ENCODE measurements around the gene OLFML3.
"Not testable (repeated sequence)": the region's sequence is repeated elsewhere in the genome, so short reads cannot be mapped to it uniquely, and the experiment has no call there.

The OLFML3 gene, protein sequence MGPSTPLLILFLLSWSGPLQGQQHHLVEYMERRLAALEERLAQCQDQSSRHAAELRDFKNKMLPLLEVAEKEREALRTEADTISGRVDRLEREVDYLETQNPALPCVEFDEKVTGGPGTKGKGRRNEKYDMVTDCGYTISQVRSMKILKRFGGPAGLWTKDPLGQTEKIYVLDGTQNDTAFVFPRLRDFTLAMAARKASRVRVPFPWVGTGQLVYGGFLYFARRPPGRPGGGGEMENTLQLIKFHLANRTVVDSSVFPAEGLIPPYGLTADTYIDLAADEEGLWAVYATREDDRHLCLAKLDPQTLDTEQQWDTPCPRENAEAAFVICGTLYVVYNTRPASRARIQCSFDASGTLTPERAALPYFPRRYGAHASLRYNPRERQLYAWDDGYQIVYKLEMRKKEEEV

DNA sequence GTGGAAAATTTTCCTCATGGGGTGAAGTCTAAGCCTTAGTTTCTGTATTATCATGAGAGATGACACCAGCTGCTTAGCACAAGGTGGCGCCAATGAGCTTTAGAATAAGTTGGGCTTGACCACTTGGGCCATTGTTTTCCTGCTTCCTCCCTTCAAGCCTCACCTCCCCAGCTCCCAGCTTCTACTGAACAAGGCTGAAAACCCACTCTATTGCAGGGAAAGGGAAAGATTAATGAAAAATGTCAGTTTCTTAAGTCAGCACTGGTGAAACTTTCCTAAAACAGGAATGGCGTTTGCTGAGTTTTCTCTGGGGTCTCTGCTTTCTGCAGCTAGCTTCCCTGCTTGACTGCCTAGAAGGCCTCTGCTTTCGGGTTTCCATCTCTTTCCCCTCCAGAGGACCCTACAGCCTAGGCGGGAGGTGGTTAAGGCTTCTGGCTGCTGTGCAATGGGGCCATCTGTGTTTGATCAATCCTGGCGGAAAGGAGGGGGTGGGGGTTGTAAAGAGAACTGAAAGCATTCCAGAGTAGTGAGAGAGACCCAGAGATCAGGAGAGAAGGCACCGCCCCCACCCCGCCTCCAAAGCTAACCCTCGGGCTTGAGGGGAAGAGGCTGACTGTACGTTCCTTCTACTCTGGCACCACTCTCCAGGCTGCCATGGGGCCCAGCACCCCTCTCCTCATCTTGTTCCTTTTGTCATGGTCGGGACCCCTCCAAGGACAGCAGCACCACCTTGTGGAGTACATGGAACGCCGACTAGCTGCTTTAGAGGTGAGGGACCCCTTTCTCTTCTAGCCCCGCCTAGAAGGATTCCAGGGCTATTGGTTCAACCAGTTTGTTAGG lies at the start of gene OLFML3:
TSS of gene OLFML3 (plus strand) at position 612 of the 840 bp plus-strand sequence. CDS start at position 655, 43 bp downstream.
- DNase-seq = peak; percentile 59

DNA sequence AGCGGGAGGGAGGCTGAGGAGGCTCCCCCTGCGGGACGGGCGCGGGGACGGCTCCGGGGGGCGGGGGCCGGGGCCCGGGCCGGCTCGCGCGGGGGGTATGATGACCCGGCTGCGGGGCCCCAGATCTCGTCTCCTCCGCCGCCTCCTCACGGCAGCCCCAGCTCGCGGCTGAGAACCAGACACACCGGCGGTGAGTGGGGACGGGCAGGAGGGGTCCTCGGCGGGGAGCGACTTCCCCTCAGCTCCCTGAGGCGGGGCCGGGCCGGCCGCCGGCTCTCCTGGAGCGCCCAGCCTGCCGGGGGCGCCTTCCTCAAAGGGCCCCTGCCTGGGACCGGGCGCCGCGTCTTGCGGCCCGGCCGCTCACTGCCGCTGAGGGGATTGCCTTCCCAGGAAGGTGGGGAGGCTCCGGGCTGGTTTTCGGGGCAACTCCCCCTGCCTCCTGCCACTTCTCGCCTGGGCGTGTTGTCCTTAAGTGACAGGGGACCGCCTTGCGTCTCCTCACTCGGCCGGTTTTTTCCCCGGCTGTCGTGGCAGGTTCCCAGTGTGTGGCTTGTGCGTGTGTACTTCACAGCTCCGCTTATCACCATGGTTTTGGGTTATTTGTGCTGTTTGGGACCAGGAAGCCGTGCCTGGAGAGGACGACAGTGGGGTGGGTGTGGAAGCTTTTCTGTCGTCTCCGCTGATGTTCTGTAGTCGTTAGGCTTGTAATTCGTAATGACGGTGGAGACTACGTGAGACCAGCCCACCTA lies 49.4 kb upstream of the OLFML3 start:
- DNase-seq = peak; percentile 54

DNA sequence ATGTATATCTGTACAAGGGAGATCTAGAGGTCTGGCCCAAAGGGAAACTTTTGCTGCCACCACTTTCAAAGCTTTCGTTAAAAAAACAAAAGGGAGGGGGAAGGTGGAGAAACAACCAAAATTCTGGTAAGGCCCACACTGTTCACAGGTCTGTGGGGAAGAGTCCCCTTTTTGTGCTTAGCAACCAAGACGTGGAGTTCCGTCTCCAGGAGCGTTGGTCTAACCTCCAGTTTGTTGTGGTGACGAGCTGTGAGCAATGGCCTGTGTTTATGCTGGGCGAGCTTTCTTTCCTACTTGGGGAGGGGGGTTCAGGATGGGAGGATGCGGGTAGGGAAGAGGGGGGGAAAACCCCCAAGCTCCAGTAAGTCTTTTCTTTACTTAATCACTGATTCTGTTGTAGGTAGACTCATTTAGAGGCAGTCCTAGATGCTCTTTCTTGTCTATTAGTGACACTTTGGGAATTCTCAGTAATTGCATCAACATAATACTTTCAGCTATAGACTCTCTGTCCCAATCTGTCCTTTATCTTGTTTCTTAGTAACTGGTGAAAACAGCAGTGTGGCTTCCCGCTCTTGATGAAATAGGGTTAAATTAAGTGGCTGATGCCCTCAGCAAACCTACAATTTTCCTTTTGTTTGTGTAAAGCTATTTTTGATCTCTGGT lies 48.6 kb upstream of the OLFML3 start:
- peak; percentile 64 for DNase-seq

DNA sequence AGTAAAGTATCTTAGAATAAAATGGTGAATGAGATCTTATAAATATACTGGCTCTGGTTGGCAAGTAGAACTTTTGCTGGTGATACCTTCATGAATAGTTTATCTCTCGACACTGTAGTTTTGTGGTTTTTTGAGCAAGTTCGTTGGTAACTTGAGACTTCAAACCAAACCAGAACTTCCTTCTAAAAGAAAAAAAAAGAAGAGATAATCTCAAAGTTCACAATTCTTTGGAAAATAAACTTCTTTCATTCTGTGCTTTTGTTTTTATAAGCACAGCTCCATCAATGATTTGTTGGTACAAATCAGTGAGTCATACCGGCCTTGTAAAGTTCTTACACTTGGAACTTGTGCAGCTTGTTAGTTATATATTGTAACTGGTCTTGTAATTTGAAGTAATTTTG lies 47.8 kb upstream of the OLFML3 start:
- DNase-seq = no peak

DNA sequence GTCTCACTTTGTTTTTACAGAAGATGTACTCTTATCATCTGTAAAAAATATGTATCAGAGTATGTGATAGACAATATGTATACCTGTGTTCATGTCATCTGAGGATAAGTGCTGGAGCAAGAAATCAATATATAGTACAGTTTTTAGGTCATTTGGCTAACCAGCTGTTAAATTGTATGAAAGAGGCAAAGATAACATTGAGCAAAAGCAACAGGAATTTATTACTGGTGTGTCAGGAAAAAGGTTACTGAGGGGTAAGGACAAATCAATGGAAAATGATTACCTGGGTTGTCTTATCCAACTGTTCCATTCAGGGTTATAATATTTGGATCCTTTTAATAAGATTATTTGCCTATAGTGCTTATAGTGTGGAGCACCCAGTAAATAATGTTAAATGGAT lies 45.3 kb upstream of the OLFML3 start:
- DNase-seq = no peak

DNA sequence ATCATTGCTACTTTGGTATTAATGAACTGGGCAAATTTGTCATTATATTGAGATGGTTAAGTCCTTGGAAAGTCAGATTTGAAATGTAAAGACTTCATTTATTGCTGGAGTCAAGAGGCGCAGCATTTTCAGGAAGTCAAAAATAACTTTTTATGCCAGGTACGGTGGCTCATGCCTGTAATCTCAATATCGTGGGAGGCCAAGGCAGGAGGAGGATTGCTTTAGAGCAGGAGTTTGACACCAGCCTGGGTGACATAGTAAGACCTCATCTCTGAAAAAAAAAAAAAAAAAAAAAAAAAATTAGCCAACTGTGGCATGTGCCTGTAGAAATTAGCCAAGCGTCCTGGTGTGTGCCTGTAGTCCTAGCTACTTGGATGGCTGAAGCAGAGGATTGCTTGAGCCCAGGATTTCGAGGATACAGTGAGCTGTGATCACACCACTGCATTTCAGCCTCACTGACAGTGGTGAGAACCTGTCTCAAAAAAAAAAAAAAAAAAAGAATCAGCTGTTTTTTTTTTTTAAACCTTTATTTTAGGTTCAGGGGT lies 44.7 kb upstream of the OLFML3 start:
- no peak for DNase-seq

DNA sequence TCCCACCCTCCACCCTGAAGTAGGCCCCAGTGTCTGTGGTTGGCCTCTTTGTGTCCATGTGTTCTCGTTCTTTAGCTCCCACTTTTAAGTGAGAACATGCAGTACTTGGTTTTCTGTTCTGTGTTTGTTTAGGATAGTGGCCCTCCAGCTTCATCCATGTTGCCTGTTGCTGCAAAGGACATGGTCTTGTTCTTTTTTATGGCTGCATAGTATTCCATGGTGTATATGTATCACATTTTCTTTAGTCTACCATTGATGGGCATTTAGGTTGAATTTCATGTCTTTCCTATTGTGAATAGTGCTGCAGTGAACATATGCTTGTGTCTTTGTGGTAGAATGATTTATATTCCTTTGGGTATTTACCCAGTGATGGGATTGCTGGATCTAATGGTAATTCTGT lies 44.1 kb upstream of the OLFML3 start:
- no peak for DNase-seq

DNA sequence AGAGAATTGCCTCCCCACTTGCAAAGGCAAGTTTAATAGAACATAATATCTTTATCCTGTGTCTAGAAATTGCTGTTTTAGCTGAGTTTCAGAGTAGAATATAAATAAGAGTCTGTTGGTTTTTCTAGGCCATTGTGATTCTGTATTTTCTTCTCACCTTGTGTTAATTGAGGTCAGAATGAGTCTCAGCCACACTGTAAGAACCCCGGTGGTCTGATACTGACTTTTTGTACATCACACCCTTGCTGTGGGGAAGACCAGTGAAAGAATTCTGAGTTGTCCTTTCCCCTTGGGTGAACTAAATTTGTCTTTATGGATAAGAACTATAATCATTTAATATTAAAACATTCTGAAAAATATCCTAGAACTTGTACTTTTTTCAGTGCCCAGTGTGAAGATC lies 43.3 kb upstream of the OLFML3 start:
- no peak for DNase-seq

DNA sequence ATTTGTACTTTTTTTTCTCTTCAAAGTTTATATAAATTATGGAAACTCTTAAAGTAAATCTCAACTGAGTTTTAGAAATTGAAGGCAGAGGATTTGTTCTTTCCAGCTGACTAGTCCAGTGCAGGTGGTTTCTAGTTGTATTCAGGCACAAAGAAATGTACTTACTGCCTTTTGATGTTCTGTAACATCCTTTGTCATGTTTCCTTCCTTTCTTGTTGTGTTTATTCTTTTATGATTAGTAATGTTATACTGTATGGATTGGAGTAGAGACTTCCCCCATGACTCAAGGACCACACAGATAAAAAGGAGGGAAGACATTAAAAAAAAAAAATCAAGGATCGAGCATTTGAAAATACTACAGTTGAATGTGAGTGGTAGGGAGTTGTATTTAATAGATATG lies 42.1 kb upstream of the OLFML3 start:
- no peak for DNase-seq

DNA sequence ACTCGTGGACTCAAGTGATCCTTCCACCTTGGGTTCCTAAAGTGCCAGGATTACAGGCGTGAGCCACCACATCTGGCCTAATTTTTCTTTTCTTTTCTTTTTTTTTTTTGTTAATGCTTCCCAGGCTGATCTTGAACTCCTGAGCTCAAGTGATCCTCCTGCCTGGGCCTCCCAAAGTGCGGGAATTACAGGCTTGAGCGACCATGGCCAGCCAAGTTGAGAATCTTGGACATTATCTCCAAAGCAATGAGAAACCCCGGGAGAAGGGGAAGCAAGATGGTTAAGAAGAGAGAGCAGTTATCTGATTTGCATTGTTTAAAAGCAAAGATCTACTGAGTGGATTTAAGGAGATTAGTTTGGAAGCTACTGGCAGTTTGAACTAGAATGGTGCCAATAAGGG lies 41.1 kb upstream of the OLFML3 start:
- no peak for DNase-seq

DNA sequence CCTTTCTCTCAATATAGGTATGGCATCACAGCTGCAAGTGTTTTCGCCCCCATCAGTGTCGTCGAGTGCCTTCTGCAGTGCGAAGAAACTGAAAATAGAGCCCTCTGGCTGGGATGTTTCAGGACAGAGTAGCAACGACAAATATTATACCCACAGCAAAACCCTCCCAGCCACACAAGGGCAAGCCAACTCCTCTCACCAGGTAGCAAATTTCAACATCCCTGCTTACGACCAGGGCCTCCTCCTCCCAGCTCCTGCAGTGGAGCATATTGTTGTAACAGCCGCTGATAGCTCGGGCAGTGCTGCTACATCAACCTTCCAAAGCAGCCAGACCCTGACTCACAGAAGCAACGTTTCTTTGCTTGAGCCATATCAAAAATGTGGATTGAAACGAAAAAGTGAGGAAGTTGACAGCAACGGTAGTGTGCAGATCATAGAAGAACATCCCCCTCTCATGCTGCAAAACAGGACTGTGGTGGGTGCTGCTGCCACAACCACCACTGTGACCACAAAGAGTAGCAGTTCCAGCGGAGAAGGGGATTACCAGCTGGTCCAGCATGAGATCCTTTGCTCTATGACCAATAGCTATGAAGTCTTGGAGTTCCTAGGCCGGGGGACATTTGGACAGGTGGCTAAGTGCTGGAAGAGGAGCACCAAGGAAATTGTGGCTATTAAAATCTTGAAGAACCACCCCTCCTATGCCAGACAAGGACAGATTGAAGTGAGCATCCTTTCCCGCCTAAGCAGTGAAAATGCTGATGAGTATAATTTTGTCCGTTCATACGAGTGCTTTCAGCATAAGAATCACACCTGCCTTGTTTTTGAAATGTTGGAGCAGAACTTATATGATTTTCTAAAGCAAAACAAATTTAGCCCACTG lies 38.7 kb upstream of the OLFML3 start:
- peak; percentile 29 for DNase-seq

DNA sequence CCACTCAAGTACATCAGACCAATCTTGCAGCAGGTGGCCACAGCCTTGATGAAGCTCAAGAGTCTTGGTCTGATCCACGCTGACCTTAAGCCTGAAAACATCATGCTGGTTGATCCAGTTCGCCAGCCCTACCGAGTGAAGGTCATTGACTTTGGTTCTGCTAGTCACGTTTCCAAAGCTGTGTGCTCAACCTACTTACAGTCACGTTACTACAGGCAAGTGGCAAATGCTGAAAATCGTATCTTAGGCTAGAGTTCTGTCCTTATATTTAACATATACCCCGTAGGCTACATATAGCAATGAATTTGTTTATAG lies 38.1 kb upstream of the OLFML3 start:
- no peak for DNase-seq

DNA sequence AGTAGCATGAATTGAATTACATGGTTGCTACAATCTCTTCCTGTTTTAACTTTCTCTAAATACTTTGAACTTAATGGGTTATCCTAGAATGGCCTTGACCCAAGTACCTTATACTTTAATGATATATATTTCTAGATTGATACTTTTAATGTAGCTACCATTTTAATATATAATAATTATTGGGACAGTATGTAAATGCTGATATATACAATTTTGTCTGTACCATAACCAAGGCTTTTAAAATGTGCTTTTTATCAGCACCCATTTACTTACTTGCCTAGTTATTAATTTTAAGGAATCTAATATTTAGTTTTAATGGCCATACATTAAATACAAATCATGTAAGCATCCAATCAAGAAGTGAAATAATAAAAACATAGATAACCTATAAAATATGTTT lies 36.7 kb upstream of the OLFML3 start:
- DNase-seq = no peak

DNA sequence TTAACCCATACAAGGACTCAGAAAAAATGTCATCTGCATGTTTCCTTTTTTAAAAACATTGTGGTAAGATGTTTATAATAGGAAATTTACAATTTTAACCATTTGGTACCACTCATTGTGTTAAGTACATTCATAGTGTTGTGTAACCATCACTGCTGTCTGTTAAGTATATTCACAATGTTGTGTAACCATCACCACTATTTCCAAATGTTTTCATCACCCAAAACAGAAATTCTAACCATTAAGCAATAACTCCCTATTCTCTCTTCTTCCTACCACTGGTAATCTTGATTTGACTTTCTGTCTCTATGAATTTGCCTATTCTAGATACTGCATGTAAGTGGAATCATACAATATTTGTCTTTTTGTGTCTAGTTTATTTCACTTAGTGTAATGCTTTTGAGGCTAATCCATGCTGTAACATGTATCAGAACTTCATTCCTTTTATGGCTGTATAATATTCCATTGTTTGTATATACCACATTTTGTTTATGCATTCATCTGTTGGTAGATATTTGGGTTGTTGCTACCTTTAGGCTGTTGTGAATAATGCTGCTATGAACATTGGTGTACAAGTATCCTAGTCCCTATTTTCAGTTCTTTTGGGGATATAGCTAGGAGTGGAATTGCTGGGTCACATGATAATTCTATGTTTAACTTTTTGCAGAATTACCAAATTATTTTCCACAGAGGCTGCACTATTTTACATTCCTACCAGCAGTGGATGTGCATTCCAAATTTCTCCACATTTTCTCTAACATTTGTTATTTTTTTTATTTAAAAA lies 36.1 kb upstream of the OLFML3 start:
- DNase-seq = no peak

DNA sequence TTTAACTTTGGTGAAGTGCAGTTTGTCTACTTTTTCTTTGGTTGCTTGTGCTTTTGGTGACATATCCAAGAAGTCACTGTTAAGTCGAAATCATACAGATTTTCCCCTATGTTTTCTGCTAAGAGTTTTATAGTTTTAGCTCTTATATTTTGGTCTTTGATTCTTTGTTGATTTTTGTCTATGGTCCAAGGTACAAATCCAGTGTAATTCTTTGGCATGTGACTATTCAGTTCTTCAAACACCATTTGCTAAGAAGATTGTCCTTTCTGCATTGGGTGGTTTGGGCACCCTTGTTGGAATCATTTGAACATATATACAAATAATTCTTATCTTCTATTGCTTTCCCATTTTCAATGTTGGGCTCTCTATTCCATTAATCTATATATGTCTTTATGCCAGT lies 33.9 kb upstream of the OLFML3 start:
- DNase-seq = no peak

DNA sequence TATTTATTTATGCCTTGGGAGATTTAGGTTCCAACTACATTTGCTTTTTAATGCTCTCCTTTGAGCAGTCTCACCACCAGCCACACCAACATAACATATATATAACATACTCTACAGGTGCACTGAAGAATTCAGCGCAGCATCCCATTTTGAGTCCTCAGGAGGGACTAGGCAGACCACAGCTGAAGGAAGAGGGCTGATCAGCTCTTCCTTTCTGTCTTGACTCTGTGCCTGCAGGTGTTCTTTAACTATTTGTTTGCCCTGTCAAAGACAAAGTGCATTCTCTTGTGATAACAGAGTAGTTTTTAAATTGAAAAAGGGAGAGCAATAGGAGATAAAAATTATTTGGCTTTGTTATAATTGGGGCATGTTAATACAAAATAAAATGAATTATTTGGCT lies 33.2 kb upstream of the OLFML3 start:
- DNase-seq = peak; percentile 33

DNA sequence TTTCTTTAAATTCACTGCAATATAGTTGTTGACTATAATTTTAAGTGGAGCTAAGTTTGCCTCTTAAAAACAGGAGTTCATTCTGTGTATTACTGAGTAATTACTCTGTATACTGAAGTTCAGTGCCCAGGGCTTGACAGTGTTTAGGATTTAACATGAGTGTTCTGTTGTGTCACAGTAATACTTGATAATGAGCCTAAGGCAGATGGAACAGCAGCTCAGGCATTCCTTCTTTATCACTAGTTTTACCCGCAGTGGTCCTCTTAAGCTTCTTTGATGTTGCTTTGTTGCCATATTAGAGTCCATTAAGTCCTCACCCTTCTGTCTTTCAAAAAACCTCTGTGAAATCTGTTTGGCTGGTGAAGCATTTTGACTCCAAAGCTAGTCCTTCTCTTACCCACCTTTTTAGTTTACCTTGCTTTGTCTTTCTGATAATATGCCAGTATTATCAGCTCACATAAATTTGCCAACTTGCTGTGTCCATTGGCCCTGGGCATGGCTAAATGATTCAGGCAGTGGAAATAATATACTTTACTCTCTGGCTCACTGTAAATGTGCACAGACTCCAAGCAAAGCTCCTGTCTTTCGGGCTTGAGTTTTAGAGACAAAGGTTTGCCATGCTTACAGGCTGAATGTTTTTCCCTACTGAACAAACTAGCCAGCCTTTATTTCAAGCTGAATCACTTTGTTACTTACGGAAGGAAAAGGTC lies 32.4 kb upstream of the OLFML3 start:
- no peak for DNase-seq

DNA sequence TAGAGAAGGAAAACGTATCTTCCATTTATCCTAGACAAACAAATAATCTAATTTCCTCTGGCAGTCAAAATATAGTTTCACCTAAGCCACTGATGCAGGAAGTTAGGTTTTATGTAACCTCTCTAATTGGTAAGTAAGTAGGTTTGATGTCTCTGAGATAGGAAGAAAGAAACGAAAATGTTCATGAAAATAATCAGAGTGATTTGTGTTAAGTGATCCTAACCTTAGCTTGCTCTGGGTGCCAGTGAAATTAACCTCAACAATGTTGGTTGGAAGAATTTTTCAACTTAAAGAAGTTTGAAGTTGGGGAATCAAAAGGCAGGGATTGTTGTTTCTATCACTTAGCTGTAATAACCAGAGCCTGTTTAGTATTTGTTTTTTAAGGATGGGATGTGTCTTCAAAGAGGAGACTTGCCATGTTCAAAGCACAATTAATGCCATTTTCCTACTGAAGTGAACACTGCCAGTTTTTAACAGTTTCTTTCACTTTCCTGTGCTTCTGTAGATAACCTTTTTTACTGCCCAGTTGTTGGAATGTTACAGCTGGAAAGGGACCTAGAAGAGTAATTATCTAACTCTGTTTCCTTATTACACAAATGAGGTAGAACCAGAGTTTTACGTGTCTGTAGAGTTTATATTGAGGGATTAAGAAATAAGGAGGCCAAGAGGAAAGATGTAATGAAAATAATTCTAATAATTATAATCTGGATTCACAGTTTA lies 31.7 kb upstream of the OLFML3 start:
- no peak for DNase-seq

DNA sequence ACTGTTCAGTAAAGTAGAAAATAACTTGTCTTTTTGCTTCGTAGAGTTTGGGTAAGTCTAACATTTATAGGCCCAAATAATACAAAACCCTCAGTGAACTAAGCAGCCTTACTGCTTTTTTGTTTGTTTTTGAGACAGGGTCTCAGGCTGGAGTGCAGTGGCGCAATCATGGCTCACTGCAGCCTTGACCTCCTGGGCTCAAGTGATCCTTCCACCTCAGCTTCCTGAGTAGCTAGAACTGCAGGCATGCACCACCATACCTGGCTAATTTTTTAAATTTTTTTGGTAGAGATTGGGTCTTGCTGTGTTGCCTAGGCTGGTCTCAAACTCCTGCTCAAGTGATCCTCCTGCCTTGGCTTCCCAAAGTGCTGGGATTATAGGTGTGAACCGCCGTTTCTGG lies 31.1 kb upstream of the OLFML3 start:
- not testable (repeated sequence) for DNase-seq
